Duodenal mucosa (tissue), 2 donors: ENCODE measurements around the gene MYO1B.

Source experiments
- H3K27ac ChIP-seq: one replicate; pipeline ENCODE4 v1.7.0; 2013; ENCODE audit warnings: low read depth, low read length
- H3K27me3 ChIP-seq, 2 donors: one replicate each; pipeline ENCODE4 v1.7.0; 2013; ENCODE audit warnings: low read length in 2 of 2, control low read depth in 1 of 2; ENCODE audit not compliant: insufficient read depth in 2 of 2, control insufficient read depth in 1 of 2
- H3K36me3 ChIP-seq, 2 donors: one replicate each; pipeline ENCODE4 v1.7.0; 2013; ENCODE audit warnings: low read length in 2 of 2, control low read depth in 1 of 2; ENCODE audit not compliant: insufficient read depth in 2 of 2, control insufficient read depth in 1 of 2
- H3K4me1 ChIP-seq, 2 donors: one replicate each; pipeline ENCODE4 v1.7.0; 2013; ENCODE audit warnings: low read length in 2 of 2, control low read depth in 1 of 2; ENCODE audit not compliant: insufficient read depth in 2 of 2, control insufficient read depth in 1 of 2
- H3K4me3 ChIP-seq, 2 donors: one replicate each; pipeline ENCODE4 v1.7.0; 2013; ENCODE audit warnings: low read length in 2 of 2, low read depth in 1 of 2
- H3K9ac ChIP-seq, 2 donors: one replicate each; pipeline ENCODE4 v1.7.0; 2013; ENCODE audit warnings: low read length in 2 of 2, low read depth in 1 of 2
- H3K9me3 ChIP-seq, 2 donors: one replicate each; pipeline ENCODE4 v1.7.0; 2013; ENCODE audit warnings: low read length in 2 of 2, control low read depth in 1 of 2; ENCODE audit not compliant: control insufficient read depth in 1 of 2

The MYO1B gene

GRCh38 chr2:191245046-191245868, at the start of gene MYO1B:
Gene MYO1B (plus strand): TSS chr2:191245404. CDS start chr2:191276896, 31,492 bp downstream.
- Histone ChIP-seq H3K27me3 (no peaks in the 10 kb centered on the region), H3K36me3 (no peaks in the 10 kb centered on the region), H3K9me3 (no peaks in the 10 kb centered on the region), H3K4me3 (peak within 1 kb of the TSS; percentile 77 to 79), H3K27ac (peak within 1 kb of the TSS; percentile 62), H3K9ac (peak within 1 kb of the TSS; percentile 63 to 75), H3K4me1 (peaks cover 18 to 35% of the 10 kb centered on the region in 2 donors)

GRCh38 chr2:191197096-191197495, 48.1 kb upstream of the MYO1B start:
- Histone ChIP-seq H3K36me3 (no peaks in the 10 kb centered on the region), H3K9me3 (no peaks in the 10 kb centered on the region), H3K27ac (no peak overlapping the region), H3K9ac (no peak overlapping the region), H3K4me1 (peaks cover 0 to 2% of the 10 kb centered on the region in 2 donors), H3K4me3 (no peak overlapping the region), H3K27me3 (no peaks in the 10 kb centered on the region)

GRCh38 chr2:191198271-191198670, 46.9 kb upstream of the MYO1B start:
- H3K9me3 ChIP-seq = no peaks in the 10 kb centered on the region
- H3K36me3 ChIP-seq = no peaks in the 10 kb centered on the region
- H3K4me1 ChIP-seq = peaks cover 0 to 12% of the 10 kb centered on the region in 2 donors
- no peaks in the 10 kb centered on the region for H3K27me3 ChIP-seq
- no peak overlapping the region for H3K4me3 ChIP-seq
- no peak overlapping the region for H3K27ac ChIP-seq
- no peak overlapping the region for H3K9ac ChIP-seq

- Histone ChIP-seq H3K9ac (no peak overlapping the region), H3K27me3 (no peaks in the 10 kb centered on the region), H3K4me3 (no peak overlapping the region), H3K27ac (no peak overlapping the region), H3K36me3 (no peaks in the 10 kb centered on the region), H3K4me1 (peaks cover 0 to 12% of the 10 kb centered on the region in 2 donors), H3K9me3 (no peaks in the 10 kb centered on the region)
Observed at GRCh38 chr2:191199929-191200512, 45.2 kb upstream of the MYO1B start.

- Histone ChIP-seq H3K27ac (no peak overlapping the region), H3K9ac (no peak overlapping the region), H3K36me3 (no peaks in the 10 kb centered on the region), H3K27me3 (no peaks in the 10 kb centered on the region), H3K4me3 (no peak overlapping the region), H3K4me1 (peaks cover 0 to 12% of the 10 kb centered on the region in 2 donors), H3K9me3 (no peaks in the 10 kb centered on the region)
Observed at GRCh38 chr2:191200910-191201309, 44.3 kb upstream of the MYO1B start.

- H3K4me1 ChIP-seq = peaks cover 0 to 12% of the 10 kb centered on the region in 2 donors
- no peak overlapping the region for H3K9ac ChIP-seq
- H3K36me3 ChIP-seq = no peaks in the 10 kb centered on the region
- H3K4me3 ChIP-seq = no peak overlapping the region
- no peak overlapping the region for H3K27ac ChIP-seq
- no peaks in the 10 kb centered on the region for H3K27me3 ChIP-seq
- no peaks in the 10 kb centered on the region for H3K9me3 ChIP-seq
Observed at GRCh38 chr2:191202209-191202721, 42.9 kb upstream of the MYO1B start.

- Histone ChIP-seq H3K4me1 (peaks cover 0 to 12% of the 10 kb centered on the region in 2 donors), H3K4me3 (no peak overlapping the region), H3K27ac (no peak overlapping the region)
Observed at GRCh38 chr2:191202881-191203397, 42.3 kb upstream of the MYO1B start.

GRCh38 chr2:191204433-191204832, 40.8 kb upstream of the MYO1B start:
- no peaks in the 10 kb centered on the region for H3K27me3 ChIP-seq
- H3K36me3 ChIP-seq = no peaks in the 10 kb centered on the region
- H3K9ac ChIP-seq = no peak overlapping the region
- H3K9me3 ChIP-seq = no peaks in the 10 kb centered on the region
- H3K4me1 ChIP-seq = peaks cover 0 to 12% of the 10 kb centered on the region in 2 donors
- H3K4me3 ChIP-seq = no peak overlapping the region
- no peak overlapping the region for H3K27ac ChIP-seq

More at GRCh38 chr2:191202881-191203397, 42.3 kb upstream of the MYO1B start:
- Histone ChIP-seq H3K27me3 (no peaks in the 10 kb centered on the region), H3K36me3 (no peaks in the 10 kb centered on the region), H3K9me3 (no peaks in the 10 kb centered on the region), H3K9ac (no peak overlapping the region)

- H3K27me3 ChIP-seq = no peaks in the 10 kb centered on the region
- H3K4me3 ChIP-seq = peak overlapping the region in 1 of 2 donors; percentile 40
- no peak overlapping the region for H3K27ac ChIP-seq
- peaks cover 0 to 1% of the 10 kb centered on the region in 2 donors for H3K9me3 ChIP-seq
- no peaks in the 10 kb centered on the region for H3K36me3 ChIP-seq
- H3K9ac ChIP-seq = no peak overlapping the region
- peaks cover 0 to 12% of the 10 kb centered on the region in 2 donors for H3K4me1 ChIP-seq
Observed at GRCh38 chr2:191206613-191207471, 38.4 kb upstream of the MYO1B start.
